Astrocyte of the spinal cord (primary cell): ENCODE measurements around the gene CASP8.

ENCODE experiments used
- DNase-seq: peaks from one replicate; pipeline ENCODE4 v3.0.0; 2011; ENCODE audit warnings: low read depth, low spot score
- H3K4me3 ChIP-seq: 2 replicates; pipeline ENCODE4 v1.5.1; 2011; ENCODE audit warnings: low read depth, mild to moderate bottlenecking, low read length, moderate library complexity
- CTCF ChIP-seq: IDR thresholded peaks from 2 replicates; pipeline ENCODE4 v1.5.1; 2012; ENCODE audit warnings: low read depth, mild to moderate bottlenecking, low read length, inconsistent platforms
- in situ Hi-C: cut with HindIII; loops from 2 replicates; pipeline ENCODE4 v1.10.0; 2017; ENCODE audit warnings: low sequenced_read_pairs

Gene CASP8

DNA sequence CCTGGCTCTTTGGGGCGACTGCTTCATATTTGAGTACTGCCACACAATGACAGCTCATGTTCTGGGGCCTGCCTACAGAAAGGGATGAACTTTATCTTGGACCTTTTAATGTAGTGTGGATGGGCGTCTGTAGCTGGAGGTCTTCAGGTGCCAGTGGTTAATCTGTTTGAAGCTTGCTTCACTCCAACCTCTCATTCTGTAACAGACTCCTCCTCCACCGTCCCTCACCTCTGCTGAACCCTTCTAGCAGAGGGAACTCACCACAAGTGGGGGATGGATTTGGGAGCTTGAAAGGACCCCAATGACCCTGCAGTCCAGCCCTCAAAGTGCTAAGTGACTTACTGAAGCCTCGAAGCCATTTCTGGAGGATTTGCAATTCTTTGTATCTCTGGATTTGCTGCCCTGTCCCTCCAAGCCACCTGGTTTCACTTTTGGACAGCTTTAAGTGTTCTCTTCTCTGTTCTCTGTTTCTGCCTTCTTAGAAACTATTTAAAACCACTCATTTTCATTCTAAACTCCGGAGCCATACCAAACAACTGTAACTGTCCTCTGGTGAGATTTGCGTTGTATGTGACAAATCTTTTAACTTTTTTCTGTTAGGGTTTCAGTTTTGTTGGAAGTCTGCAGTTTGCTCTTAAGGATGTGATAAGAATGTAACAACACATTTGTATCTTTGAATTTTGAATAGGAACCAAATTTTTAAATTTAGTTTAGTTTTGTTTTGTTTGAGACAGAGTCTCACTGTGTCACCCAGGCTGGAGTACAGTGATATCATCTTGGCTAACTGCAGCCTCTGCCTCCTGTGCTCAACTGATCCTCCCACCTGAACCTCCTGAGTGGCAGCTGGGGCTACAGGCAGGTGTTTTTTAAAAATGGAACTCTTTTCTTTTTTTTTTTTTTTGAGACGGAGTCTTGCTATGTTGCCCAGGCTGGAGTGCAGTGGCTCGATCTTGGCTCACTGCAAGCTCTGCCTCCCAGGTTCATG is 37.0 kb upstream of the CASP8 start:
- DNase-seq = no peak
- TF ChIP-seq CTCF = no peak
- in situ Hi-C loops = no loop called here
- H3K4me3 ChIP-seq = no peak overlapping the region

- in situ Hi-C loops = no loop called here
- no peak for DNase-seq
- no peak for TF ChIP-seq CTCF
- H3K4me3 ChIP-seq = no peak overlapping the region
Observed at GRCh38 chr2:201228271-201228911, 31.9 kb upstream of the CASP8 start.

- no peak for TF ChIP-seq CTCF
- H3K4me3 ChIP-seq = no peak overlapping the region
- no peak for DNase-seq
- in situ Hi-C loops = no loop called here
Observed at GRCh38 chr2:201228912-201229290, 31.4 kb upstream of the CASP8 start.

GRCh38 chr2:201231781-201232466 is 28.4 kb upstream of the CASP8 start:
- in situ Hi-C loops = no loop called here
- H3K4me3 ChIP-seq = no peak overlapping the region
- TF ChIP-seq CTCF = peak; percentile 89
- peak; percentile 86 for DNase-seq

GRCh38 chr2:201232467-201232815 is 27.9 kb upstream of the CASP8 start:
- in situ Hi-C loops = no loop called here
- no peak for DNase-seq
- no peak overlapping the region for H3K4me3 ChIP-seq
- no peak for TF ChIP-seq CTCF

- no peak overlapping the region for H3K4me3 ChIP-seq
- no peak for DNase-seq
- TF ChIP-seq CTCF = no peak
- in situ Hi-C loops = no loop called here
Observed at GRCh38 chr2:201233192-201233811, 27.0 kb upstream of the CASP8 start.
